UCSD-AML1 (cell line): ENCODE measurements around the gene FGG.
"Not testable (repeated sequence)": the region's sequence is repeated elsewhere in the genome, so short reads cannot be mapped to it uniquely, and the experiment has no call there.

ENCODE experiments used
- DNase-seq: peaks from one replicate; lab custom pipeline; 2025; ENCODE audit not compliant: unreplicated experiment; lab: John Stamatoyannopoulos, UW

Gene FGG

GRCh38 chr4:154614306-154614705 is 1.9 kb upstream of the FGG start:
- no peak for DNase-seq

- DNase-seq, result no peak
Measured at GRCh38 chr4:154611833-154612232, 623 bp downstream of the FGG start.

DNA sequence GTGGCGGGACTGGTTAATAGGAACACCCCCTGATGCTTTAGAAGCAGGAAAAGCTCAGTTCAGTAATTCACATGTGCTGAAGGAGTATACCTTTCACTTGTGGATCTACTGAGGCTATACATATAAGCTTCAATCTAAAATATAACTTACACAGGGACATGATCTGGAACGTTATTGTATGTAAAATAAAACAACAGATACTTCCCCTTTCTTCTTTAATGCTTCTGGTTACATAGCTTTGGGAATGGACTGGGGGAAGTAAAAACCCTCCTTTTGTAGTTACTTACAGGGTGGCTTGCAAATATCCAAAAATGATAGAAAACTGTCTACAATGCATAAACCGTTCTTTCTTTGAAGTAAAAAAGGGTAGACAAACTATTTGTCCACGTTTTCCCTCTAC is 1.9 kb downstream of the FGG start:
- no peak for DNase-seq

DNA sequence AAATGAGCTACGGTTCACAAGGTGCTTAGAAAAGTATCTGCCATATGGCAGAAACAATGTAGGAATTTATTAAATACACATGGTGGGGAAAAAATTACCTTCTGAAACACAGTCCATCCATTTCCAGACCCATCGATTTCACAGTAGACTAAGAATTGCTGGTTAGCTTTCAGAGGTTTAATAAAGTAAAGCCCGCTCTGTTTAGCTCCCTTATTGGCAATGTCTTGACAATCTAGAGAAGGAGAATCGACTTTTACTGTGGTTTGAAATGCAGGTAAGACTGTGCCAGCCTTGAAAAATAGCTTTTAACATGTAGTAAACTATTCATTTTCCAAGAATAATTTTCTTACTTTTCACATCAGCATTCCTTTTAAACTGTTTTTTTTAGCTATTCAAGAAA is 2.9 kb downstream of the FGG start:
- DNase-seq, result no peak

GRCh38 chr4:154608361-154609252 is 3.8 kb downstream of the FGG start:
- DNase-seq, result no peak

- no peak for DNase-seq
Measured at GRCh38 chr4:154606728-154607723, 5.4 kb downstream of the FGG start.

DNA sequence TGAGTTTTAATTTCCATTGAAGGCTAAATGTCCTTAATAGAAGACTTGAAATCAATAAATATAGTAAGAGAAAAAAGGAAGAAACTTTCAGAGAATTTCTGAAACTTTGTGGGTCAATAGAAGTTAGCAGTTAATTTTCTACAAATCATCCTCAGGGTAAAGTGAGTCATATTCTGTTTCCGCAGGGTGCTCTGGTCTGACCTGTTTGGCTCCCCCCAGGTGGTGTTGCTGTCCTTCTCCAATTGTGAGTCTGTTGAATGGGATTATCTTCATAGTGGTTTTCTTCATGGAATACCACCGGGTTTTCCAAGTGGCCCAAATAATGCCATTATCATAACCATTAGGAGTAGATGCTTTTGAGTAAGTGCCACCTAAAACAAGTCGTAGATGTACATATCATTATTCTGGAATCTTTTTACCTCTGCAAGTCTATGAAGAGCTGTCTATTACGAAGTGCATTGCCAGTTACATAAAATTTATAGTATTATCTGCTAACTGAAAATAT is 7.7 kb downstream of the FGG start:
- no peak for DNase-seq

DNA sequence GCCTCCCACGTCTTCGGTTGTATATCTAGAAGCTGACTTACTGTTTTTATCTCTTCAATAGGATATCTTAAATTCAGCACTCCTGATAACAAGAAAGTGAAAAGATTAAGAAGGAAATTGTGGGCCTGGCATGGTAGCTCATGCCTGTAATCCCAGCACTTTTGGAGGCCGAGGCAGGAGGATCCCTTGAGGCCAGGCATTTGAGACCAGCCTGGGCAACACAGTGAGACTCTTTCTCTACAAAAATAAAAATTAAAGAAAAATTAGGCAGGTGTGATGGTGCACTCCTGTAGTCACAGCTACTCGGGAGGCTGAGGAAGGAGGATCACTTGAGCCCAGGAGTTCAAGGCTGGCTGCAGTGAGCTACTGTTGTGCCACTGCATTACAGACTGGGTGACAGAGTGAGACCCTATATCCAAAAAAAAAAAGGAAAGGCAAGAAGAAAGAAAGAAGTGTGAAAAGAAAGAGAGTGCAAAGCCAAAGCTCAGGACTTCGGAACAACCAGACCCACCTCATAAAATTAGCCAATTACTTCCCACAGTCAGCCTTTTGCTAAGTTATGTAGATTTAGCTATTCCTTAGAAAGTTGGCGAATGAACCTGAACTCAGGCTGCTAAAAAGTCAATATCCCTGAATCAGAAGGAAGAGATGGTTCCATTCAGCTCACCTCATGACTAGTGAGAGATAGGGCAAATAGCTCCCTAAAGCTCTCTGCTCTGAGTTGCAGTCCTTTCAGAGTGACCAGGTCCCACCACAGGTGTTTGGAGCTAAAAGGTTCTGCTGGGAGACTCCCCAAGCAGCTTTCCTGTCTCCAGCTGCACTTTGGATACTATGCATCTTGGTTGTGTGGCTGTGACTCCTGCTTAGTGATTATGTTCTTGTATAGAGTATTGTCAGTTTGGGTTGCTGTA is 9.2 kb downstream of the FGG start:
- DNase-seq, result no peak

DNA sequence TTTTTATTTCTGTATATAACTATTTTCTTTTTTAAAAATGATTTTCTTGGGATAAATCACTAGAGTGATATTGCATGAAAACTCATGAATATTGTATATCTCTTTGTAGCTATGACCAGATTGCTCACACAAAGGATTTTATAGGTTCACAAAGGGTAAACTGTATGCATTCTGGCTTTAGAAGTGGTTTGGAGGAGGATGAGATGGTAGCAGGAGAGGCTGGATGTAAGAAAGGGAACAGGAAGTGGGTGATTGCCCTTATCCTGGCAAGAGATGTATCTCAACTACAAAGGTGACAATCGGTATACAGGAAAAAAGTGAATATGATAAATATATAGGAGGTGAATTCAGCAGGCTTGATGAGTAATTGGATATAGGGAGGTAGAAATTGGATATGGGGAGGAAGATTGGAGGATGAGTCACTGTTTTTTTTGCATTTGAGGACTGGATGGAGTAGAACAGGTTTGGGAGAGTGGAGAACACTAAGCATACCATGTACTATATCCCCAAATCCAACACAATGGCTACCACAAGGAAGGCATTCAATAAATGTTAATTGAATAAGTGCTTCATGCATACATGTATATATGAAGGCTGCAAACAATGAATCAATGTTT is 9.9 kb downstream of the FGG start:
- DNase-seq, result no peak

DNA sequence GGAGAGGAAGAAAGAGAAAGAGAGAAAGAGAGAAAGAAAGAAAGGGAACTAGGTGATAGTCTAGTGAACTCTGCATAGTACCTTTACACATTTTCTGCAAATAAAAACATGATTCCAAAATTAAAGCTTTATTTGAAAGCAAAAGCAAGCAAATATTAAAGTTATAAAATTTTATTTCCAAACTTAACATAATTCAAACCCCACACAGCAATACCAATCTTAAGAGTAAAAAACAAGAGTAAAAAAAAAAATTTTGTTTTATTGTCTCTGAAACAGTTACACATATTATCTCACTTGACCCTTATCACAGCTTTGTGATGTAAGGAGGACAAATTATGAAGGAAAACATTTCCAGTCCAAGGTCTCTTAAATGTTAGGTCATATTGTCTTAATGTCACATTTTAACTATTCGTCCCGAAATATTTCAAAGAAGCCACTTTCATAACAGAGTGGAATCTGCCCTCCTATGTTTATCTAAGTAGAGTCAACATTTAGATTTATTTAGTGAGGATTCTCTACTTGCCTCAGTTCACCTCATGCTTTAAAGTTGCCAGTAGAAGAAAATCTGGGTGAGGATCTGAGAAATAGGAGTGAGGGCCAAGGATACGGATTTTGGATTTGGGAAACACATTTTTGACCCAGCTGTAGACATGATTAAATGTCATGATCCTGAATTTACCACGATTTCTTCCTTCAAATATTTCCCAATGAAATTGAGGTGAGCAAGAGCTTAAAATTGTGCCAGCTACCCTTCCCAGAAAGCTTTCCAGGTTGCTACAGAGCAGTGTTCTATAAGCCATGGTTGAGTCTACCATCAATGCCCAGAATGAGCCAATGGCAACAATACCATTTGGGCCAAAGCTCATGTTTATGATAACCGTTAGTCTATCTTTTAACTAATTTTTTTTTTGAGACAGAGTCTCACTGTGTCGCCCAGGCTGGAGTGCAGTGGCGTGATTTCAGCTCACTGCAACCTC is 14.4 kb downstream of the FGG start:
- no peak for DNase-seq

DNA sequence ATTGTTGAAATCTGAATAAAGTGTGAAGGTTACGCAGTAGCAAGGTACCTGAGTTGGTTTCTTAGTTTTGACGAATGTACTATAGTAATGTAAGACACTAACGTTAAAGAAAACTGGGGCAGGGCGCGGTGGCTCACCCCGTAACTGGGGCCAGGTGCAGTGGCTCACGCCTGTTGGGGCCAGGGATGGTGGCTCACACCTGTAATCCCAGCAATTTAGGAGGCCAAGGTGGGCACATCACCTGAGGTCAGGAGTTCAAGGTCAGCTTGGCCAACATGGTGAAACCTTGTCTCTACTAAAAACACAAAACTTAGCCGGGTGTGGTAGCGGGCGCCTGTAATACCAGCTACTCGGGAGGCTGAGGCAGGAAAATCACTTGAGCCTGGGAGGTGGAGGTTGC is 15.2 kb downstream of the FGG start:
- DNase-seq, result not testable (repeated sequence)

DNA sequence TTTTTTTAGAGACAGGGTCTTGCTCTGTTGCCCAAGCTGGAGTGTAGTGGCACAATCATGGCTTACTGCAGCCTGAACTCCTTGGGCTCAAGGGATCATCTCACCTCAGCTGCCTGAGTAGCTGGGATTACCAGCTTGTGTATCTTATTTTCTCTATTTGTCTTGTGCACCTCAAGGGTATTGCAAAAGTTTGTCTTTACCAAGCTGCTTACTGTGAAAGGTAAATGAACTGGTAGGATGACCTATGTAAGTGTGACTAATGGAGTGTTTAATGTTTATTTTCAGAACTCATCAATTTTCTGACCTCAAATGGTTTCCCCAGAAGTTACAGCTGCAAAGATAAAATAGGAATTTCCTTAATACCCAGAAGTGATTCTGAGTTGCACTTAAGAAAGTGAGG is 16.6 kb downstream of the FGG start:
- DNase-seq, result no peak

- DNase-seq, result not testable (repeated sequence)
Measured at GRCh38 chr4:154594343-154594742, 18.1 kb downstream of the FGG start.

GRCh38 chr4:154593868-154594267 is 18.6 kb downstream of the FGG start:
- no peak for DNase-seq

- no peak for DNase-seq
Measured at GRCh38 chr4:154591890-154592289, 20.6 kb downstream of the FGG start.

- DNase-seq, result no peak
Measured at GRCh38 chr4:154590329-154591006, 22.0 kb downstream of the FGG start, which contains the start of gene FGA. Gene FGA, minus strand, starts transcription at chr4:154590742. Its CDS starts 55 bp downstream, at chr4:154590687.

DNA sequence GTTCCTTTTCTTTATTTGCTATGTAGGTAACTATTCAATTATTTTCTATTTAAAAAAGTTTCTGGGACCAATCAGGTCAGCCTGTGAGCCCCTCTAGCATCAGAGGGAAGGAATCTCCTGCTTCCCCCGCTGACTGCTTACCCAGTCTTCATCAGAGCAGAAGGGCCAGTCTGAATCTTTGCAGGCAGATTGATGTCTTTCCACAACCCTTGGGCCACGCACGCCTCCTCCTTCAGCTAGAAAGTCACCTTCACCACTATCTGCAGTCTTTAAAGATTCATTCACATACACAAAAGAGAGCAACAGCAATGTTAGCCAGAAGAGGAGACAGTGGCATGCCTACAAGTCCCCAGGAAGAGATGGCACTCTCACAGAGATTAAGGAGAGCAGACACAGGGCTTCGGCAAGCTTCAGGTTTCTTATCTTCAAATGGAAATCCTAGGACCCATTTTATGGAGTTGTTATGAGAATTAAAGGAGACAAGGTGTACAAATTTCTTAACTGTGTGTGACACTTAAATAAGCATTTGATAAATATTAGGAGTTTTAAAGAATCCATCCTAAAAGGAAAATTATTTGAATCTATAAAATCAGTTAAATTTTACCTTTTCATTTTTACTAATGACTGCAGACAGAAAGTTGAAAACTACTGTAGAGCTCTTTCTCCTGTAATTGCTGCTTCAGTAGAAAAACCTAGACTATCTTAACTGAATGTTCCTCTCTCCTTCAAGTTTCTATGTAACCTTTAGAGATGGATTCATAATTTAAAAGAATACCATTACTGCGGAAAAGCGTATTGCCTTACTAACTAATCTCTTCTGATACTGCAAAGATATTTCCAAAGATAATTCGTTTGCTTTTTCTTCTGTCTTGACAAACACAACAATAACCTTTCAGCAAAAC is 22.9 kb downstream of the FGG start:
- no peak for DNase-seq
